Body of pancreas (tissue), 4 donors: ENCODE measurements around the gene FABP1.

Source experiments
- CTCF ChIP-seq, 7 experiments: fragments of 450-650 bp in 4 of 7; fragments of 200-600 bp in 3 of 7; sonication (generic) in 3 of 7; IDR thresholded peaks; one replicate each; pipeline ENCODE4 v1.5.1; 2016 to 2019; ENCODE audit warnings: antibody characterized with exemption in 7 of 7
- POLR2A ChIP-seq, 3 donors: fragments of 450-650 bp; IDR thresholded peaks; one replicate each; pipeline ENCODE4 v1.6.1; 2016; ENCODE audit warnings: antibody characterized with exemption in 3 of 3, mild to moderate bottlenecking in 2 of 3

GRCh38 chr2:88098558-88098900 is 29.3 kb downstream of the FABP1 start:
- TF ChIP-seq CTCF (IDR thresholded peaks at IDR 0.05) (no peak), POLR2A (IDR thresholded peaks at IDR 0.05) (no peak)
